OCI-LY1 (cell line): ENCODE results near the gene PTPRF.
"Not testable (repeated sequence)": the region's sequence is repeated elsewhere in the genome, so short reads cannot be mapped to it uniquely, and the experiment has no call there.

Source experiments
- CTCF ChIP-seq: fragments of 200-600 bp; sonication (generic), shearing (Covaris generic); IDR thresholded peaks from 2 replicates; pipeline ENCODE4 v1.5.1; 2017; ENCODE audit warnings: mild to moderate bottlenecking, antibody characterized with exemption, low read length, moderate library complexity, mixed read lengths
- EZH2 ChIP-seq: fragments of 200-600 bp; sonication (generic), shearing (Covaris generic); IDR thresholded peaks from 2 replicates; pipeline ENCODE4 v1.8.0; 2017; ENCODE audit warnings: borderline replicate concordance, mixed run types, mild to moderate bottlenecking, antibody characterized with exemption, low read length, moderate library complexity, mixed read lengths

GRCh38 chr1:43501806-43502205 lies 28.9 kb upstream of the PTPRF start:
- not testable (repeated sequence) for TF ChIP-seq EZH2, CTCF
